Right ventricle myocardium inferior (tissue), 1 donor: ENCODE results near the gene ADD3. TPM values are rescaled to one million over a fixed set of nuclear protein-coding genes. Genes with fewer than 3 reads are reported as not detected.

Source experiments
- ATAC-seq: fragments of 200-7000 bp; cut with Tn5 transposase; one replicate; pipeline ENCODE4 v1.9.1; 2020; ENCODE audit warnings: mild to moderate bottlenecking, moderate library complexity
- DNase-seq: peaks from one replicate; pipeline ENCODE4 v3.0.0; 2021; ENCODE audit errors: missing footprints
- intact Hi-C: fragments of 100-400 bp; cut with DNase I; formaldehyde crosslinking; loops from one replicate; pipeline ENCODE4 v1.11.0; 2022
- total RNA-seq: library from RNA; stranded (reverse); fragmentation: NEBNext Ultra II Directional; extraction: Animal tissue kit (Norgen Biotek cat#: 25700); gene quantifications from one replicate; pipeline ENCODE4 v1.2.1, GENCODE V29; 2021
- donor health status: DM: no; HTN: yes; CAD: no; lungs with severe emphysema.

Gene ADD3
- total RNA-seq, 1 donor from 2014 or later, result 121 TPM

DNA sequence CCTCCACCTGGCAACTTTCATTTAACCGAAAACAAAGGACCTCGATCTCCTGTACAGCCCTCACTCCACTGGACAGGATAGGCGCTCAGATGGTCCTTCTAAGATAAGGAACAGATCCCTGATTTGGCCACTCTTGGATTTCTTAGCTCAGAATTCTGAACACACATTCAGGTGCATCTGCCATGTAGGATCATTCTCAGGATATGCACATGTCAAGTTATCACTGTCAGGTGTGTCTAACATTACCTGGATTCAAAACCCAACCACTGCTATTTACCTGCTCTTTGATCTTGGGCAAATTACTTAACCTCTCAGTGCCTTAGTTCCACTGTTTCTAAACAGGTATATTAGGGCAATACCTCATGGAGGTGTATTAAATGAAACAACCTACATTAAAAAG, 12.2 kb upstream of the ADD3 start:
- no peak for DNase-seq
- intact Hi-C loops, result no loop called here
- no peak for ATAC-seq

DNA sequence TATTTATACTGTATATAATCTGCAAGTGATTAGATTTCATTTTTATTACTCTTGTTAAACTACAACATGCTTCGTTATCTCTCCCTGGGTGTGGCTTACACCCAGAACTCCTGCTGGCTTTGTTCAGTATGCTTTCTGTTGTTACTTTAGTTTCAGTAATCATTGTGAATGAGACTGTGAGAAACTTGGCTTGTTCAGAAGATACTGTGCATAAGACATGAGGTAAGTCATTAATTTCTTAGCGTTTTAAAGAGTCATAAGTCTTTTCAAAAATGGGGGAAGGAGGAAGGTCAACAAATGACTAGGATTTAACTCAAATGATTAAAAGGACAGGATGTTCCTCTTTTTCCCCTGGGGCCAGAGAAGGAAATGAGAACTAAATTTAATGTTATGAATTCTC, 11.6 kb upstream of the ADD3 start:
- no peak for DNase-seq
- no peak for ATAC-seq
- intact Hi-C loops, result no loop called here

DNA sequence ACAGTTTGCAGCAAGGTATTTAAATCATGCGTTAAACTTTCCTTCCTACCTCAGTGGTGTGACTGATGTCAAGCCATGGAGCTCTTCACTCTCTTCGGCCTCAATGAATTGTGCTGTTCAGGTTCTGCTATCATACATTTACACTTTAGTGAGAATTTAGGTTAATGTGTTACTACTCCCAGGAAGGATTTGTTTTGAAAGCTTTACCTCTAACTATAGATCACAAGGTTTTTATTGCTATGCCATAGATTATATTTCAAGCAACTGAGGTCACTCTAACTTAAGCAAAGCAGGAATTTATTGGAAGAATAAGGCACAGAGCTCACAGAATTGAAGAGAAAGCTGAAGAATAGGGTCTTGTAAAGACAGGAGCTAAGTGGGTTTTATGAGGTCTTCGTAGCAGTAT, 11.0 kb upstream of the ADD3 start:
- intact Hi-C loops, result no loop called here
- no peak for DNase-seq
- no peak for ATAC-seq

DNA sequence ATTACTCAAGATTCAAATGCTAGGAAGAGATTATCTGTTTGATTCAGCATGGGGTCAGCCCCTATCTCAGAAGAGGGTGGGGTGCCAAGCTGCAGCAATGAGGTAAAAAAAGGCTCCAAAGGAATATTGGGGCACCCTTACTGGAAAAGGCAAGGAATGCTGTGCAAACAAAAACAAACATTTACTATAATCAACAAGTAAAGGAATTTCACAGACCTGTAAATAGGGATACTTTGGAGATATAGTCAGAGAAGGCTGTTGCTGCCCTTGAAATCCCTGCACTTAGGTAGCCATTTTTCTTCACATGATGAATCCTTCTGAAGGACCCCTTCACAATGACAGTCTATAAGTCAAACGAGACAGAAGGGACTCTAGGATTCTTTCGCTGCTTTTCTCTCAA, 10.6 kb upstream of the ADD3 start:
- intact Hi-C loops, result no loop called here
- ATAC-seq, result no peak
- DNase-seq, result no peak

DNA sequence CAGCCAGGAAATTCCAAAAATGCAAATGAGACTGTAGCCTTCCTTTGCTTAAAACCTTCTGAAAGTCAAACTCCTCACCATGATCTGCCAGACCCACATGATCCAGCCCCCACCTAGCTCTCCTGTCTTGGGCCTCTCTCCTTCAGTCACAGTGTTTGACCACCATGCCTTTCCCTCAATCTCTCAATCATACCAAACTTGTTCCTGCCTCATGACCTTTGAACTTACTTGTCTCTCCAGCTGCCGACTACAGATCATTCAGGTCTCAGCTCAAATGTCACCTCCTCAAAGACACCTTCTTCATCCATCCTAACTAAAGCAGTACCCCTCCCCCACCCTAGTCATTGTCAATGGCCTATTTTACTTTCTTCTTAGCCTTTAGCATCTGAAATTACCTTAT, 9.3 kb upstream of the ADD3 start:
- intact Hi-C loops, result no loop called here
- ATAC-seq, result no peak
- DNase-seq, result no peak

DNA sequence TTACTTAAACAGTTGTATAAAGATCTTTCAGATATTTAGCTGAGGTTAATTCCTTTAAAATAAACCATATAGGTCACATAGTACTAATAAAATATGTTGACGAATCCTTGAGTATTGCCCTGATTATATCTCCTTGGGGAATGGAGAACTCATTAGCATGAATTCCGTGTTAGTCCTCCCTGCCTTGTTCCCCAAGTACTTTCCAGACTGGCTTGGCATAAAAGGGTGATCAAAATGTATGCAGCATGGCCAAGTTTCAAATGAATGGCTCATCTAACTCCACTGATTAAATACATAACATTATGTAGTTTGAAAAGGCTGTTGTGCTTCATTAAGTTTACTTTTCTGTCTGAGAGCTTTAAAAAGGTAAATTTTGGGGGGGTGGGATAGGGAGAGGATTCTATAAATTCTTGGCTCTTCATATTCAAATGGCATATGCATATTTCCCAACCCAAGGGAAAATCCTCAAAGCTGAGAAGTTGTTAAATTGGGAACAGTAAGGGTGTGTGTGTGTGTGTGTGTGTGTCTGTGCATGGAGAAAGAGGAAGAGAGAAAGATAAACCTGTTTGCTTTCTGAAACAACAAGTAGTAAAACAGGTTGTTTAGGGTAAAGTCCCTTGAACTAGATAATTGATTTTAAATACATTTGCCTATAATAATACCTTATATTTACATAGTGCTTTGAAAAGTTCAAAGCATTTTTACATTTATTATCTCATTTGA, 4.8 kb upstream of the ADD3 start:
- intact Hi-C loops, result loop anchor here (10.0 kb wide), 1 partner anchor 272 kb away; no protein-coding TSS in a partner anchor
- DNase-seq, result no peak
- ATAC-seq, result no peak

DNA sequence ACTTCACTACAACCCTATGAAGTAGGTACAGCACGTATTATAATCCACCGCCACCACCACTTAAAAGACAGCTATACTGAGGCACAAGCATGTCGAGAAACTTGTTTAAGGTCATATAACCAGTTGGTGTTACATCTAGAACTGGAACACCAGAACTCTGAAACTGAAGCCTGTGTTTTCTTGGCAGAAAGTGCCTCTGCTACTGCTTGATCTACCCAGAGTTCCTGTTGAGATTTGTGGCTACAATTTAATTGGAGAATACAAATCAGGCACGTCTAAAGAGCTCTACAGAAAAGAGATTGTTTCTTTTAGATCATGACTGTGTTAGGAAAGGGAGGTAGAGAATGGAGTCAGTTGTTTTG, 4.3 kb upstream of the ADD3 start:
- intact Hi-C loops, result loop anchor here (10.0 kb wide), 1 partner anchor 271 kb away; no protein-coding TSS in a partner anchor
- no peak for ATAC-seq
- DNase-seq, result no peak

DNA sequence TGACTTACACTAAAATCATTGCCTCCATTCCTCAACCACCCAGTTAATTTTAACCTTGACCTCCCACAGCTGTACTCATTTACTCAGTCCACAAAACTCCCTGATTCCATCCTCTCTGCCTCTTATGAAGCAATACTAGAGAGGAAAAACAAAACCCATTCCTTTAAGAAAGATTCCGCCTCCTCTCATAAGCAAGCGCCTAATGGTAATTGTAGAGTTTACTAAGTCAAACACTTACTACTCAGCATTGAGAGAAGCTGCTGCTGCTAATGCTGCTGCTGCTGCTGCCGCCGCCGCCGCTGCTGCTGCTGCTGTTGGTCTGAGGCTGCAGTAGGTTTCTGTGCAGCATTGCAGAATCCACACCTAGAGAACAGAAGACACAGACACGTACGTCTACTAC, 2.1 kb upstream of the ADD3 start:
- ATAC-seq (no peak), DNase-seq (no peak)
- intact Hi-C loops, result loop anchor here (2.0 to 10.0 kb wide), 8 partner anchors 38 to 269 kb away; partner anchors contain the start of gene XPNPEP1

DNA sequence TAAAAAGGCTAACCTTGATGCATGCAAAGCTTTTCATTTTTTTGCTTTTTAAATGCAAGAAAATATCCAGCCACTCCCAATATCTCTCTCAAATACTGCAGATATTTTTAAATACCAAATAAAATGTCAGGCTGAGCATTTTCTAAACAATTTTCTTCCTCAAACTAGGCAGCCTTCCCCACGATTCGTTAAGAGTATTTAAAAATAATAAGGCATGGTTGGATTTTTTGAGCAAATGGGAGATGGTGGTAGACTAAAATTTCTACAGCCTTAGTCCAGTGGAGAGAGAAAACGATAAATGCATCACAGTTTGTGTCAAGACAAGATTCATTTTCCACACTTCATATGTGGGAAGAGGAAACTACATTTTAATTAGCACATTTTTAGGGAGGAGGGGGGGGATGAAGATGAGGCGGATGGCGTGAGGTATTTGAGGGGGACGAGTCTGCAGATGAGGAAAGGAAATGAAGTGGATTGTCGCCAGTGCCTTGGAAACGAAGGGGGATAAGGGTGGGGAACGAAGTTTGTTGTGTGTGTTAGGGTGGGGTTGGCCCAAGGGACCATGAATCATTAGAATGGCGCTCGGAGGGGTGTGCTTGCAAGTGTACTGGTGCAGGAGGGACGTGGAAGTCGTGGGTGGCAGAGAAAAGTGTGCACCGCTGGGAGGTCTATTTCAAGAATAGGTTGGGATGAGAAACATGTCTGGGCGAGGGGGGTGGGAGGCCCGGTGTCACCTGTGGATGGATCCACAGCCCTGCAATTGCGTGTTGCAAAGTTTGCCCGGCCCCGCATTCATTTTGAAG, 1.2 kb upstream of the ADD3 start:
- no peak for DNase-seq
- peak; percentile 47 for ATAC-seq
- intact Hi-C loops, result loop anchor here (2.0 to 10.0 kb wide), 8 partner anchors 39 to 268 kb away; partner anchors contain the start of gene XPNPEP1

DNA sequence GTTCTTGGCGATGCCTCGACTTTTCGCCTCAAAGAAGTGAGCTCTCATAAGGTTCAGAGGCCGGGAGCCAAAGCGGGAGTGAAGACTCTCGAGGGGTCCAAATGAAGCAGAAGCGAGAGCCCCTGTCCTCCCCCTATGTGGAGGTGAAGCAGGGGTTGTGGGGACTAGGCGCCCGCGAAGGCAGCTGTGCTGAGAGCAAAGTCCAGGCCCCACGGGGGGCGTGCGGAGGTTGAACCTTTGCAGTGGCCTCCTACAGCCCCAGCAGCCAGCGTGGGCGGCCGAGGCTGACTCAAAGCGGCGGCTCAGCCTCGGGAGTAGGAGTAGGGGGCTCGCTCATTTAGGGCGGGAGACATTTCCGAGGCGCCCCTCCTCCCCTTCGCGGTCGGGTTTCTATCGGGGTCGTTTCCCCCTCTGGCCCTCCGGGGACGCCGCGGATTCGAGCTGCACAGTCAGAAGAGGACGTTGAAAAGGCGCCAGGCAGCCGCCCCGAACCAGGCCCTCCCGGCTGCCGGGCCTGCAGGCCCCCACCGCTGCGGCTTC, 553 bp upstream of the ADD3 start:
- no peak for DNase-seq
- ATAC-seq, result peak; percentile 51
- intact Hi-C loops, result loop anchor here (2.0 to 10.0 kb wide), 8 partner anchors 40 to 268 kb away; partner anchors contain the start of gene XPNPEP1

DNA sequence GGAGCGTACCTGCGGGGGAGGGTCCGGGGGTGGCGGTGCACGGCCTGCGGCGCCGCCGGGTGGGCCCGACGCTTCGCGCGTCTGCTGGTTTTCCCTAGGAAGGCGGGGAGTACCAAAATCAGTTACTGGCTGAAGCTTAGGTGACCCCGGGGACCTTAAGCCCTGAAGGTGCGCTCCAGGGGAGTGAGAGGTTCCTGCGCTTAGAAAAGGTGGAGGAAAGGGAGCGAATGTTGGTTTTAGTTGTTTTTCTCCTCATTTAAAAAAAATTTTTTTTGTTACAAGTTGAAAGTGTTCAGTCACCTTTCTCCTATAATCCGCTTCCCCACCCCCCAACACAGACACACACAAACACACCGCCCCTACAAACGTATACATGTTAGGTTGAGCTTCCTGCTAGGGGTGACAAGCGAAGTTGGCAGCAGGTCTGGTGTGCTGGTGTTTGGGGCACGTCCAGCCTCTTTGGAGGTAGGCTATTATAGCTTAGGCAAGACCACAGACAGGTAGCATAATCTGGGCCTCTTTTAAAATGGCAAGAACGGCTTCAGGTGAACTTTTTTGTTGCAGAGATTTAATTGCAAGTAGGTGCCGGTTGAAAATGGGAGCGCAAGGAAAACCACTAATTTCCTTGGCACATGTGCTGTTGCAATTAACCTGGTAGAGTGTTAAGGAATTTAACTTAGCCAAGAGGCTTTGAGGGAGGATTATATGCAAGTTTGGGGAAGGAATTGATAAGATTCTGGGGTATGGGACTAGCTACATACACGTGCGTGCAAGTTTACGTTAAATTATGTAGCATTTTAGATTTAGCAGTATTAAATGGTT, 945 bp downstream of the ADD3 start:
- intact Hi-C loops, result loop anchor here (5.0 to 10.0 kb wide), 6 partner anchors 41 to 266 kb away; partner anchors contain the start of gene XPNPEP1
- ATAC-seq (no peak), DNase-seq (no peak)

DNA sequence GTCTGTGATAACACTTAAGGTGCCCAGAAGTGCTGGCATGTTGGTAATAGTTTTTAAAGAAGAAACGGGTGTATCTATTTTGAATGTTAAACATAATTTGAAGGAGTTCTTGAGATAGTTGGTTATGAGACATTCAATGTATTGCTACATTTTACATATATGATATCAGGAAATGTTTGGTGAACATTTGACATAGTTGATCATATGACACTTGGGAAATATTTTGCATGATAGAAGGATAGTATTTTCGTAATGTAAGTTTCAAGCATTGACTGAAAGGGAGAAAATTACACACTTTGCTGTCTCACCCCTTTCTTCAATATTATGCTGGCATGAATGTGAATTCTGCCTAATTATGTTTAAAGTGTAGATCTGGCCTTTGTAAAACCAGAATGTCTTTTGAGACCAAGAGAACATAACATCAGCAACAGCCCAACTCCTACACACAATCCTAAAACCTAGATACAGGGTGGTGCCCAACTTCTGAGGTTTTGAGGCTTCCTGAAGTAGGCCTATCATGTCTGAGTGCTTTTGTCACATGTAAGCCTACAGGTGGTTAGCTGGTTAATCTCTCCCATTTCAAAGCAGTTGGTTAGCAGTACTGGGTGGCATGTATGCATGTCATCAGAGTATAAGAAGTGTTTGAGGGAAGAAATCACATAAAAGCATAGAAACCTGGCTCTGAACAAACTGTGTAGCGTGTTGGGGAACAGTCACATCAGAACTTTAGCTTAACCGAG, 2.1 kb downstream of the ADD3 start:
- no peak for DNase-seq
- intact Hi-C loops, result loop anchor here (5.0 to 10.0 kb wide), 6 partner anchors 43 to 265 kb away; partner anchors contain the start of gene XPNPEP1
- no peak for ATAC-seq

DNA sequence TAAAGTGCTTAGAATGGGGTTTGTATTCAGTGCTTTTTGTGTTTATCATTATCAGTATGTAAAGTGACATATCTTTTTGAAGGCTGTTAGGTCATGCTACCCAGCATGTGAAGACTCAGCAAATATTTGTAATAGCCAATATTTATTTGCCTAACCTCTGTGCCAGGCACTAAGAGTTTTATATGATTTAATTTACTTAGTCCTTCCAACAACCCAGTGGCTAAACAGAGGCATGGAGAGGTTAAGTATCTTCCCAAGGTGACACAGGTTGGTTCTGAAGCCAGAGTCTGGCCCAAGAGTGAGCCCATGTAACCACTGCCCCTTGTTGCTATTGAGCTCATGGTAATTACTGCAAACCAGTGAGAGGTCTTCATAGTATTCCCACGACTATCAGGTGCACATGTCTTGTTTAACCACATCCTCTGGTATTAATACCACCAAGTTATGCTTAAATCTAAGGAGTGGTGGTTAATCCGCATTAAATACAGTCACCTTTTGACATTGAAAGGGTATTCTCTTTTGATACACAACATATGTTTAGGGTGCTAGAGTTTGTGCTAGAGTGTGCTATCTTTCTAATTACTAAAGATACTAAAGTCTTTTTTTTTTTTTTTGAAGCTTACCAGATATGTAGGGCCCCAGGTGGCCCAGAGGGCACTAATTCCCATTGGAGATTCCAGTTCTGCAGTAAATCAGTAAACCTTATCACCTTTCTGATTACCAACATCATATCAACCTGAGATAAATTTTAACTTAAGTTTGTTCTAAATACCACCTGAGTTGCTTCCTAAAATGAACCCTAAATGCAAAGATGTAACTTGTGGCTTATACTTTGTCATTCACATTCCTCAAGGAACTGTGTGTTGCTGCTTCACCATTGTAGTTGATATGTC, 2.9 kb downstream of the ADD3 start:
- DNase-seq (no peak), ATAC-seq (no peak)
- intact Hi-C loops, result no loop called here

DNA sequence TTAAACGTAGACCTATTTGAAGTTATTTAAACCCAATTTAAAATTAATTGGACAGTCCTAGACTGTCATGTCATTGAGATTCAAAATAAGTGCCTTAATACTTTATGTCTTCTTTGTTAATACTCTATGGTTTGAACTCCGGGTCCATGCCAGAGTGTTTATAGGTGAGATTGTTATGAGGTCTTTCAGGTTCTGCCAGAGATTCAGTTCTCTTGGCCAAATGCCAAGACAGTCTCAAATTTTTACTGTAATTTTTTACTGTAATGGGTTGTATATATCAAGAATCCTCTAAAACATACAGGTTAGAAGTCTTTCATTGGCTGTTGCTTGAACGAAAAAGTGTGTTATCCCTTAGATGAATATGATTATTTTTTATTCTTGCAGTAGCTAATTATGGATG, 3.9 kb downstream of the ADD3 start:
- DNase-seq (no peak), ATAC-seq (no peak)
- intact Hi-C loops, result no loop called here

DNA sequence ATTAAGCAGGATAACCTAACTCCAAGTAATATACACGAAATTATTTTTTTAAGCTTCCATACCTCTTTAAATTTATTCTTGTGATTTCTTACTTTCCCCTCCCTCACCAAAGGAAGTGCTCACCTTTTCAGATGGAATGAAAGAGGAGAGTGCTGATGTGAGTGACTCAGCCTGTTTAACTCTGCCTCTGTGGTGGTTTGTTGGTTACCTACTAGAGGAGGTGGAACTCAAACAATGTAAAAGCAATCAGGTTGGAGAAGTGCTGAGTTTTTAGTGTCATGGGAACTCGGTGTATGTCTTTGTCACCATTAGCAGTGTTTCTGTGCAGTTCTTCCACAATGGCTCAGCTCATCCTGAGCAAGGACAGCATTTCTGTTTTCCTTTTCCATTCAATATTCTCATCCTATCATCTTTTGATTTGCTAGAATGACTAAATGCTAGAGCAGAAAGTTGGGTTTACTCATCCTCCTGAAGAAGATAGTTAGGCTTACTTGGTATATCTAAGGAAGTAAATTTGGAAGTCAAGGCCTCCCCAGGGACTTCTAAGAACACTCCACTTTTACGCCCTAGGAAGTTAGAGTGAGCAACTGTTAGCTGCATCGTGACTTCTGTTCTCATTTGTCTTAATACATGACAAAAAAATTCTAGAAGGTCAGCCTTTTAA, 6.0 kb downstream of the ADD3 start:
- intact Hi-C loops, result no loop called here
- DNase-seq, result no peak
- no peak for ATAC-seq

DNA sequence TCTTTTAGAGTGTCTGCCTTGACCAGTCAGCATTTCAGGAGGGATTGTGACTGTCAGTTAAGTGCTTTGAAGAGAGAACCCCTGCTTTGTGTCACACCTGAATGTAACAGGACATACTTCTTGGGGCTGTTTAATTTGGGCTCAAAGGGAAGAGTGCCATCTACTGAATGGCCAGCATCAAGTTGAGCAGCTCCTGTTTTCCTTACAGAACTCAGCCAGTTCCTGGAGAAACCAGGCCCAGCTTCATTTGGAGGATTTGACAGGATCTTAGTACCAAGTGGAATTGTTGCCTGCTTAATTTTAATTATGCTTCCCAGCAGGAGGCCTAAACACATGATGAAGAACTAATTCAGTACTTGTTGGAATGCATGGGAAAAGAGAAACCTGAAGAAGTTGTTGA, 8.3 kb downstream of the ADD3 start:
- DNase-seq (no peak), ATAC-seq (peak; percentile 35)
- intact Hi-C loops, result no loop called here

DNA sequence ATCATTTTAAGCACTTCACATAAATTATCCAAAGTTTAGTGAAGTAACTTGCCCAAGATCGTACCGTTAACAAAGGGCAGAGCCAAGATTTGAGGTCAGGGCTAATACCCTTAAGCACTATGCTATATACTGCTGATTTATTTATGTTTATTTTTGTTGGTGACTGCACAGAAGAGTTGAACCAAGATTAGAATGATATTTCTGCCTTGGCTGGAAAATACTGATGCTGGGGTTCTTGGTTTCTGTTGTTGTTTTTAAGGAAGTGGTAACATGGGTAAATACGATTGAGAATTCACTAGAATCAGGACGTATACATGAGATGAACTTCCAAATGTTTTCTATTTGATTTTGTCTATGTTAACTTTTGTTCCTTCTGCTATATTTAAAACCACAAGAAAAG, 9.3 kb downstream of the ADD3 start:
- no peak for ATAC-seq
- intact Hi-C loops, result no loop called here

More for the DNA sequence above, 9.3 kb downstream of the ADD3 start:
- no peak for DNase-seq
